Dedifferentiated amniotic fluid mesenchymal stem cell (primary cell): ENCODE measurements around the gene EML1.

Source experiments
- DNase-seq: peaks from one replicate; pipeline ENCODE4 v3.0.0-alpha.2; 2016; ENCODE audit errors: extremely low spot score

EML1 gene

GRCh38 chr14:99824776-99825175 lies 31.6 kb downstream of the EML1 start:
- DNase-seq = no peak

- DNase-seq = no peak
These were observed 36.2 kb downstream of the EML1 start for GRCh38 chr14:99829450-99829849.

GRCh38 chr14:99831303-99831702 lies 38.1 kb downstream of the EML1 start:
- DNase-seq = no peak

- DNase-seq = no peak
These were observed 38.9 kb downstream of the EML1 start for GRCh38 chr14:99831903-99832685.

- DNase-seq = no peak
These were observed 44.6 kb downstream of the EML1 start for GRCh38 chr14:99837822-99838221.

- no peak for DNase-seq
These were observed 45.5 kb downstream of the EML1 start for GRCh38 chr14:99838639-99839134.

- DNase-seq = no peak
These were observed 46.5 kb downstream of the EML1 start for GRCh38 chr14:99839696-99840095.

GRCh38 chr14:99840265-99840664 lies 47.1 kb downstream of the EML1 start:
- DNase-seq = no peak

GRCh38 chr14:99840774-99841305 lies 47.6 kb downstream of the EML1 start:
- DNase-seq = no peak

GRCh38 chr14:99841436-99842071 lies 48.3 kb downstream of the EML1 start:
- no peak for DNase-seq

- no peak for DNase-seq
These were observed 48.9 kb downstream of the EML1 start for GRCh38 chr14:99842141-99842540.

- no peak for DNase-seq
These were observed 53.6 kb downstream of the EML1 start for GRCh38 chr14:99846808-99847207.

GRCh38 chr14:99850709-99851108 lies 57.5 kb downstream of the EML1 start:
- DNase-seq = no peak

GRCh38 chr14:99852578-99852977 lies 59.4 kb downstream of the EML1 start:
- DNase-seq = no peak

- DNase-seq = no peak
These were observed 60.0 kb downstream of the EML1 start for GRCh38 chr14:99853206-99853605.

GRCh38 chr14:99854831-99855230 lies 61.6 kb downstream of the EML1 start:
- DNase-seq = no peak

GRCh38 chr14:99855271-99855670 lies 62.1 kb downstream of the EML1 start:
- DNase-seq = no peak

GRCh38 chr14:99857551-99857950 lies 64.3 kb downstream of the EML1 start:
- DNase-seq = no peak

GRCh38 chr14:99860219-99860618 lies 67.0 kb downstream of the EML1 start:
- no peak for DNase-seq

- DNase-seq = no peak
These were observed 68.9 kb downstream of the EML1 start for GRCh38 chr14:99862136-99862535.

- DNase-seq = no peak
These were observed 69.8 kb downstream of the EML1 start for GRCh38 chr14:99863059-99863458.

GRCh38 chr14:99865408-99865807 lies 72.2 kb downstream of the EML1 start:
- DNase-seq = no peak

GRCh38 chr14:99870617-99871016 lies 77.4 kb downstream of the EML1 start:
- no peak for DNase-seq
